A673 (cell line): ENCODE results near the gene PDE4A. TPM values are rescaled to one million over a fixed set of nuclear protein-coding genes. Genes with fewer than 3 reads are reported as not detected.
"Not testable (repeated sequence)": the region's sequence is repeated elsewhere in the genome, so short reads cannot be mapped to it uniquely, and the experiment has no call there.

Experiments used
- BruUV-seq: library from RNA; stranded (reverse); fragments of 400-500 nt; replicated peaks from 2 replicates; lab custom pipeline; 2021; lab: Mats Ljungman, UMichigan
- CTCF ChIA-PET: fragments of 300-600 bp; sonication (Branson Sonifier 250); formaldehyde crosslinking; loops from one replicate; lab custom pipeline; 2022; ENCODE audit warnings: antibody characterized with exemption; lab: Charles Lee
- POLR2A ChIA-PET: fragments of 300-600 bp; sonication (Branson Sonifier 250); formaldehyde crosslinking; loops from one replicate; lab custom pipeline; 2022; ENCODE audit warnings: antibody characterized with exemption; ENCODE audit not compliant: low non-redundant PET; lab: Charles Lee
- DNase-seq: peaks from one replicate; pipeline ENCODE4 v3.0.0-alpha.2; 2015; ENCODE audit warnings: low spot score
- H3K27ac ChIP-seq: fragments of 200-600 bp; sonication (generic); 2 replicates; pipeline ENCODE4 v1.5.1; 2016; ENCODE audit warnings: mixed run types, low read depth, mild to moderate bottlenecking, mixed read lengths, antibody characterized with exemption, low read length; ENCODE audit not compliant: poor library complexity, severe bottlenecking
- H3K27me3 ChIP-seq: fragments of 200-600 bp; sonication (generic); replicated peaks from 2 replicates; pipeline ENCODE4 v1.6.1; 2017; ENCODE audit warnings: mixed run types, low read depth, mild to moderate bottlenecking, mixed read lengths, antibody characterized with exemption, low read length; ENCODE audit not compliant: insufficient read depth, poor library complexity
- H3K36me3 ChIP-seq: fragments of 200-600 bp; sonication (generic); 2 replicates; pipeline ENCODE4 v1.6.1; 2016; ENCODE audit warnings: mixed run types, mild to moderate bottlenecking, mixed read lengths, antibody characterized with exemption, low read length; ENCODE audit not compliant: insufficient read depth, poor library complexity, severe bottlenecking
- H3K4me1 ChIP-seq: fragments of 200-600 bp; sonication (generic); 2 replicates; pipeline ENCODE4 v1.6.1; 2017; ENCODE audit warnings: mixed run types, mild to moderate bottlenecking, mixed read lengths, antibody characterized with exemption, low read length; ENCODE audit not compliant: insufficient read depth, poor library complexity, severe bottlenecking
- H3K4me3 ChIP-seq: fragments of 200-600 bp; sonication (generic); 2 replicates; pipeline ENCODE4 v1.5.1; 2016; ENCODE audit warnings: low read depth, mixed run types, mild to moderate bottlenecking, mixed read lengths, low read length; ENCODE audit not compliant: poor library complexity, severe bottlenecking
- H3K9me3 ChIP-seq: fragments of 200-600 bp; sonication (generic); 2 replicates; pipeline ENCODE4 v1.6.1; 2016; ENCODE audit warnings: mixed run types, low read depth, mild to moderate bottlenecking, mixed read lengths, antibody characterized with exemption, low read length; ENCODE audit not compliant: poor library complexity, severe bottlenecking
- CTCF ChIP-seq: fragments of 300-800, 200-600 bp; sonication (generic); conservative IDR thresholded peaks from 2 replicates; pipeline ENCODE4 v1.5.1; 2017; ENCODE audit warnings: low read depth, mild to moderate bottlenecking, antibody characterized with exemption, low read length, moderate library complexity, mixed read lengths
- EZH2 ChIP-seq: fragments of 200-600 bp; sonication (generic); IDR thresholded peaks from 2 replicates; pipeline ENCODE4 v1.6.1; 2017; ENCODE audit warnings: borderline replicate concordance, low read depth, mild to moderate bottlenecking, mixed read lengths, antibody characterized with exemption, low read length; ENCODE audit not compliant: poor library complexity, severe bottlenecking
- intact Hi-C: fragments of 100-400 bp; cut with micrococcal nuclease; formaldehyde crosslinking; loops from one replicate; pipeline ENCODE4 v1.10.0; 2022; ENCODE audit not compliant: unreplicated experiment
- total RNA-seq: library from RNA; stranded (reverse); gene quantifications from 2 replicates; pipeline ENCODE4 v1.2.3, GENCODE V29; 2021

PDE4A gene
- total RNA-seq, 1 experiment from 2014 or later = 40.1 TPM

- no TSS peak for BruUV-seq
- Histone ChIP-seq H3K4me1 (peaks cover 9% of the 10 kb centered on the region), H3K36me3 (peaks cover 23% of the 10 kb centered on the region), H3K4me3 (no peak overlapping the region), H3K27ac (no peak overlapping the region), H3K27me3 (no peaks in the 10 kb centered on the region), H3K9me3 (no peaks in the 10 kb centered on the region)
- no peak for DNase-seq
- no peak for TF ChIP-seq EZH2
- no peak for TF ChIP-seq CTCF
- ChIA-PET CTCF (no interaction called here), POLR2A (no interaction called here)
- intact Hi-C loops = no loop called here
Measured at GRCh38 chr19:10398819-10399218, 21.5 kb upstream of the PDE4A start.

- BruUV-seq, POLR2A ChIA-PET: not testable (repeated sequence)
Measured at GRCh38 chr19:10399340-10399739, 21.0 kb upstream of the PDE4A start.

GRCh38 chr19:10399878-10400277 lies 20.5 kb upstream of the PDE4A start:
- intact Hi-C loops = loop anchor here (10.0 kb wide), 1 partner anchor 255 kb away; the partner anchor contains the start of gene ILF3
- TF ChIP-seq CTCF = no peak
- TF ChIP-seq EZH2 = no peak
- ChIA-PET CTCF (interaction anchor here (0.6 kb wide), 1 partner anchor 197 kb away, joined by 3 read pairs; no protein-coding TSS in a partner anchor), POLR2A (no interaction called here)
- H3K36me3 ChIP-seq = peaks cover 20% of the 10 kb centered on the region
- H3K9me3 ChIP-seq = no peaks in the 10 kb centered on the region
- H3K27ac ChIP-seq = no peak overlapping the region
- BruUV-seq = no TSS peak
- no peaks in the 10 kb centered on the region for H3K27me3 ChIP-seq
- DNase-seq = no peak
- H3K4me3 ChIP-seq = no peak overlapping the region
- H3K4me1 ChIP-seq = peaks cover 10% of the 10 kb centered on the region

More at GRCh38 chr19:10399340-10399739, 21.0 kb upstream of the PDE4A start:
- intact Hi-C loops, H3K27ac ChIP-seq, H3K27me3 ChIP-seq, H3K9me3 ChIP-seq, H3K4me1 ChIP-seq, DNase-seq, H3K4me3 ChIP-seq: not testable (repeated sequence)
- CTCF ChIA-PET = interaction anchor here (0.6 kb wide), 1 partner anchor 197 kb away, joined by 3 read pairs; no protein-coding TSS in a partner anchor
- H3K36me3 ChIP-seq = peaks cover 23% of the 10 kb centered on the region
